H1 (cell line): ENCODE data around the gene ITGA11. TPM values are rescaled to one million over a fixed set of nuclear protein-coding genes. Genes with fewer than 3 reads are reported as not detected.

Experiments
- SUZ12 ChIP-seq: fragments of 200-600 bp; sonication (generic); IDR thresholded peaks from 2 replicates; pipeline ENCODE4 v1.6.1; 2012; ENCODE audit warnings: mild to moderate bottlenecking, inconsistent platforms, low read length, moderate library complexity, mixed read lengths
- polyA plus RNA-seq, 7 experiments: library from polyadenylated mRNA; depleted of rRNA in 3 of 7; stranded (reverse) in 5 of 7; unstranded in 2 of 7; fragments of >200 nt in 5 of 7; fragments of 200-250 nt in 2 of 7; gene quantifications; 1 replicate in 5 of 7; 2 replicates in 1 of 7; 4 replicates in 1 of 7; pipeline versions ENCODE4 v1.2.1 to v1.2.3, GENCODE V29; 2011 to 2013; ENCODE audit warnings: missing spikeins in 2 of 7, mixed read lengths in 2 of 7
- total RNA-seq: library from RNA; stranded (reverse); fragmentation: NEBNext Ultra II Directional; extraction: Animal tissue kit (Norgen Biotek cat#: 25700); gene quantifications from 2 replicates; pipeline ENCODE4 v1.2.1, GENCODE V29; 2021

ITGA11 gene
- total and polyA plus RNA-seq, 2 of the 8 experiments (the other 6 are each of a cell fraction or from before 2014, with no cell fraction given): 0.05 to 0.06 TPM

GRCh38 chr15:68431037-68431791 is 749 bp downstream of the ITGA11 start (continued):
- peak; percentile 85 for TF ChIP-seq SUZ12
- TF ChIP-seq, all 59 proteins: peak for 6
